NCI-H345 (cell line): ENCODE measurements around the gene MT1F.
"Not testable (repeated sequence)": the region's sequence is repeated elsewhere in the genome, so short reads cannot be mapped to it uniquely, and the experiment has no call there.

ENCODE experiments used
- DNase-seq: peaks from one replicate; lab custom pipeline; 2025; lab: John Stamatoyannopoulos, UW

Gene MT1F

GRCh38 chr16:56645311-56645710 is 12.4 kb upstream of the MT1F start:
- no peak for DNase-seq

- DNase-seq: no peak
Measured at GRCh38 chr16:56645838-56646237, 11.9 kb upstream of the MT1F start.

- no peak for DNase-seq
Measured at GRCh38 chr16:56647641-56648431, 9.9 kb upstream of the MT1F start.

- DNase-seq: no peak
Measured at GRCh38 chr16:56649271-56649670, 8.5 kb upstream of the MT1F start.

- DNase-seq: no peak
Measured at GRCh38 chr16:56649820-56650219, 7.9 kb upstream of the MT1F start.

- DNase-seq: no peak
Measured at GRCh38 chr16:56651586-56651985, 6.2 kb upstream of the MT1F start, which contains the start of gene MT1B. MT1B (plus strand) TSS chr16:56651886; CDS start chr16:56651954, 68 bp downstream.

GRCh38 chr16:56652600-56652999 is 5.2 kb upstream of the MT1F start:
- no peak for DNase-seq

- DNase-seq: no peak
Measured at GRCh38 chr16:56653218-56653617, 4.5 kb upstream of the MT1F start.

- no peak for DNase-seq
Measured at GRCh38 chr16:56658327-56658875, 642 bp downstream of the MT1F start.

- no peak for DNase-seq
Measured at GRCh38 chr16:56662357-56663354, 4.9 kb downstream of the MT1F start.

- no peak for DNase-seq
Measured at GRCh38 chr16:56664506-56664905, 6.7 kb downstream of the MT1F start.

GRCh38 chr16:56665286-56666261 is 7.8 kb downstream of the MT1F start:
- not testable (repeated sequence) for DNase-seq

GRCh38 chr16:56667581-56668571 is 10.1 kb downstream of the MT1F start, which contains the start of gene MT1G:
MT1G (minus strand) TSS chr16:56668065; CDS start chr16:56667993, 72 bp downstream.
- no peak for DNase-seq

- no peak for DNase-seq
Measured at GRCh38 chr16:56669005-56669839, 11.5 kb downstream of the MT1F start, which contains the start of gene MT1H. MT1H (plus strand) TSS chr16:56669814; CDS start chr16:56669885, 71 bp downstream.

GRCh38 chr16:56669840-56670619 is 12.3 kb downstream of the MT1F start:
- DNase-seq: no peak

- DNase-seq: no peak
Measured at GRCh38 chr16:56670620-56670934, 12.8 kb downstream of the MT1F start.

GRCh38 chr16:56671691-56672090 is 13.9 kb downstream of the MT1F start:
- not testable (repeated sequence) for DNase-seq

GRCh38 chr16:56672171-56672570 is 14.4 kb downstream of the MT1F start:
- DNase-seq: not testable (repeated sequence)
